ENCODE data around the gene SDK1.

DNA sequence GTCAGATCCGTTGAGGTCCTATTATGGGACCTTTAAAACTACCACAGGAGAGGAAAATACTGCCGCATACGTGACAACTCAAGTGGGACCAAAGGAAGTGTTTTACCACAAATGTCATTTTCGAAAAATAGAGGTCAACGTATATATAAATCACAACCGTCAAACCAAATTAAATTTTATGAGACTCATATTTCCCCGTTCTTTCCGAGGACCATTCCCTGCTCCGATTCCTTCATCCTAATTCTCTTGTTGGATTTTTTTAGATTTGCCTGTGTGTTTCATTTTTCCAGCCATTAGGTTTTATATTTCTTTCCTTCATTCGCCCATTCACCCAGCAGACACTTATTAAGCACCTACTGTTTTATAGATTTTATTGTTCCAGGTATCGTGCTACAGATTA, 797.1 kb downstream of the SDK1 start:
- TF ChIP-seq, protein P1, sequence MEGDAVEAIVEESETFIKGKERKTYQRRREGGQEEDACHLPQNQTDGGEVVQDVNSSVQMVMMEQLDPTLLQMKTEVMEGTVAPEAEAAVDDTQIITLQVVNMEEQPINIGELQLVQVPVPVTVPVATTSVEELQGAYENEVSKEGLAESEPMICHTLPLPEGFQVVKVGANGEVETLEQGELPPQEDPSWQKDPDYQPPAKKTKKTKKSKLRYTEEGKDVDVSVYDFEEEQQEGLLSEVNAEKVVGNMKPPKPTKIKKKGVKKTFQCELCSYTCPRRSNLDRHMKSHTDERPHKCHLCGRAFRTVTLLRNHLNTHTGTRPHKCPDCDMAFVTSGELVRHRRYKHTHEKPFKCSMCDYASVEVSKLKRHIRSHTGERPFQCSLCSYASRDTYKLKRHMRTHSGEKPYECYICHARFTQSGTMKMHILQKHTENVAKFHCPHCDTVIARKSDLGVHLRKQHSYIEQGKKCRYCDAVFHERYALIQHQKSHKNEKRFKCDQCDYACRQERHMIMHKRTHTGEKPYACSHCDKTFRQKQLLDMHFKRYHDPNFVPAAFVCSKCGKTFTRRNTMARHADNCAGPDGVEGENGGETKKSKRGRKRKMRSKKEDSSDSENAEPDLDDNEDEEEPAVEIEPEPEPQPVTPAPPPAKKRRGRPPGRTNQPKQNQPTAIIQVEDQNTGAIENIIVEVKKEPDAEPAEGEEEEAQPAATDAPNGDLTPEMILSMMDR (conservative IDR thresholded peaks at IDR 0.05; ENCODE audit: low read length), result no peak
- no peak for TF ChIP-seq EZH2phosphoT487 (IDR thresholded peaks at IDR 0.05; ENCODE audit: borderline replicate concordance, low read depth, low read length)

Data from OCI-LY7 (cell line).